D721Med (cell line): ENCODE measurements around the gene SLC38A1.
"Not testable (repeated sequence)": the region's sequence is repeated elsewhere in the genome, so short reads cannot be mapped to it uniquely, and the experiment has no call there.

Experiments
- DNase-seq: peaks from one replicate; pipeline ENCODE4 v3.0.0; 2011; ENCODE audit warnings: low spot score; ENCODE audit not compliant: insufficient read length
- FAIRE-seq: peaks from 2 replicates; lab custom pipeline; 2011; peaks lifted over from hg19 to GRCh38; lab: Jason Lieb, UNC
- CTCF ChIP-seq: IDR thresholded peaks from 2 replicates; pipeline ENCODE4 v1.5.1; 2012; ENCODE audit warnings: mild to moderate bottlenecking, control low read depth; ENCODE audit not compliant: insufficient read depth; ENCODE audit errors: missing control alignments

Gene SLC38A1

GRCh38 chr12:46259071-46259470 lies 9.8 kb downstream of the SLC38A1 start:
- TF ChIP-seq CTCF, result no peak
- no peak for FAIRE-seq

GRCh38 chr12:46258129-46258528 lies 10.7 kb downstream of the SLC38A1 start:
- DNase-seq (no peak), FAIRE-seq (no peak)
- no peak for TF ChIP-seq CTCF

More at GRCh38 chr12:46259071-46259470, 9.8 kb downstream of the SLC38A1 start:
- DNase-seq, result no peak

- no peak for FAIRE-seq
- TF ChIP-seq CTCF, result no peak
- no peak for DNase-seq
These were observed 11.9 kb downstream of the SLC38A1 start for GRCh38 chr12:46256942-46257341.

- TF ChIP-seq CTCF, result no peak
- FAIRE-seq, result no peak
- DNase-seq, result no peak
These were observed 15.2 kb downstream of the SLC38A1 start for GRCh38 chr12:46253544-46254162.

- DNase-seq, FAIRE-seq: not testable (repeated sequence)
These were observed 16.8 kb downstream of the SLC38A1 start for GRCh38 chr12:46251994-46252393.

GRCh38 chr12:46249960-46250359 lies 18.9 kb downstream of the SLC38A1 start:
- not testable (repeated sequence) for FAIRE-seq, DNase-seq

GRCh38 chr12:46246021-46246700 lies 22.7 kb downstream of the SLC38A1 start:
- TF ChIP-seq CTCF, result no peak
- DNase-seq (no peak), FAIRE-seq (no peak)

GRCh38 chr12:46244997-46245396 lies 23.8 kb downstream of the SLC38A1 start:
- no peak for TF ChIP-seq CTCF
- DNase-seq, result no peak
- no peak for FAIRE-seq
